K562 (cell line): ENCODE results near the gene TMOD2. TPM values are rescaled to one million over a fixed set of nuclear protein-coding genes. Genes with fewer than 3 reads are reported as not detected.
A peak's percentile ranks its signal among the peaks of the same experiment; 100 is the strongest.

Source experiments
- CBX3 ChIP-seq, 2 experiments: IDR thresholded peaks; 1 replicate in 1 of 2; 2 replicates in 1 of 2; pipeline ENCODE4 v1.6.1; 2012; ENCODE audit warnings: inconsistent platforms in 2 of 2, low read length in 2 of 2, borderline replicate concordance in 1 of 2, control low read depth in 1 of 2
- DACH1 ChIP-seq: fragments of 450-650 bp; IDR thresholded peaks from 2 replicates; pipeline ENCODE4 v1.6.1; 2018; ENCODE audit not compliant: partially characterized antibody
- E2F5 ChIP-seq: sonication (generic); formaldehyde crosslinking; IDR thresholded peaks from 2 replicates; pipeline ENCODE4 v1.8.0; 2022; ENCODE audit warnings: mild to moderate bottlenecking, missing genetic modification reagents
- MAFK ChIP-seq: IDR thresholded peaks from 2 replicates; pipeline ENCODE4 v1.6.1; 2011; ENCODE audit warnings: low read length, improper control_type of control experiment
- MECOM ChIP-seq: fragments of 250-450 bp; sonication (Bioruptor Pico); IDR thresholded peaks from 2 replicates; pipeline ENCODE4 v1.8.0; 2022; ENCODE audit warnings: inconsistent platforms
- NR0B1 ChIP-seq: fragments of 450-650 bp; IDR thresholded peaks from one replicate; pipeline ENCODE4 v1.6.1; 2018; ENCODE audit warnings: mild to moderate bottlenecking, moderate library complexity; ENCODE audit not compliant: partially characterized antibody
- OTX1 ChIP-seq: fragments of 450-650 bp; formaldehyde crosslinking; IDR thresholded peaks from 2 replicates; pipeline ENCODE4 v1.4.0; 2022; ENCODE audit warnings: mild to moderate bottlenecking
- PCBP2 ChIP-seq: fragments of 200-400 bp; formaldehyde crosslinking; IDR thresholded peaks from 2 replicates; pipeline ENCODE4 v1.6.1; 2018; ENCODE audit warnings: low read length, low read depth, mild to moderate bottlenecking, moderate library complexity; ENCODE audit not compliant: poor library complexity, severe bottlenecking
- POLR2B ChIP-seq: fragments of 450-650 bp; IDR thresholded peaks from 2 replicates; pipeline ENCODE4 v1.6.1; 2018; ENCODE audit warnings: low read depth; ENCODE audit not compliant: partially characterized antibody
- PRMT5 ChIP-seq: sonication (generic); formaldehyde crosslinking; IDR thresholded peaks from 2 replicates; pipeline ENCODE4 v1.5.0; 2020; ENCODE audit warnings: missing genetic modification reagents
- SMARCA5 ChIP-seq: fragments of 450-650 bp; IDR thresholded peaks from 2 replicates; pipeline ENCODE4 v1.6.1; 2016
- SNIP1 ChIP-seq: fragments of 450-650 bp; IDR thresholded peaks from 2 replicates; pipeline ENCODE4 v1.7.1; 2017; ENCODE audit warnings: low read depth, mild to moderate bottlenecking
- TEAD4 ChIP-seq, 2 experiments: sonication (generic) in 1 of 2; formaldehyde crosslinking in 1 of 2; IDR thresholded peaks; 2 replicates each; pipeline versions ENCODE4 v1.6.1 to v1.8.0; 2012 to 2022; ENCODE audit warnings: borderline replicate concordance in 1 of 2, inconsistent platforms in 1 of 2, low read length in 1 of 2, mild to moderate bottlenecking in 1 of 2, missing genetic modification reagents in 1 of 2
- USF2 ChIP-seq: sonication (generic); formaldehyde crosslinking; IDR thresholded peaks from 2 replicates; pipeline ENCODE4 v1.5.0; 2020; ENCODE audit warnings: missing genetic modification reagents
- ZNF354B ChIP-seq: fragments of 250-450 bp; sonication (Bioruptor Pico); IDR thresholded peaks from 2 replicates; pipeline ENCODE4 v1.4.0; 2020
- ZNF431 ChIP-seq: sonication (generic); formaldehyde crosslinking; IDR thresholded peaks from 2 replicates; pipeline ENCODE4 v1.8.0; 2022; ENCODE audit warnings: mild to moderate bottlenecking, missing genetic modification reagents
- polyA plus RNA-seq, 8 experiments: library from polyadenylated mRNA; depleted of rRNA in 4 of 8; stranded (reverse) in 5 of 8; unstranded in 3 of 8; fragments of >200 nt; fragmentation: Nextera tagmentation in 2 of 8; fragmentation: Illumina TruSeq in 1 of 8; extraction: Ambion mirVana in 2 of 8; extraction: Trizol in 1 of 8; gene quantifications; 2 replicates each; pipeline versions ENCODE4 v1.2.1 to v1.2.3, GENCODE V29; 2011 to 2014; ENCODE audit warnings: inconsistent platforms in 1 of 8, missing spikeins in 1 of 8
- total RNA-seq, 7 experiments: library from RNA; depleted of rRNA in 6 of 7; stranded (reverse); fragments of >200 nt in 6 of 7; fragmentation: Illumina TruSeq in 2 of 7; extraction: Trizol in 2 of 7; gene quantifications; 2 replicates each; pipeline versions ENCODE4 v1.2.1 to v1.2.3, GENCODE V29; 2011 to 2021; ENCODE audit warnings: low replicate concordance in 1 of 7
- TF ChIP-seq, protein P1 (sequence below), 2 experiments: fragments of 450-650 bp; IDR thresholded peaks; 2 replicates each; pipeline ENCODE4 v1.6.1; 2018; ENCODE audit warnings: mild to moderate bottlenecking in 2 of 2, low read depth in 1 of 2; ENCODE audit not compliant: partially characterized antibody in 2 of 2
- TF ChIP-seq, protein P2 (sequence below): IDR thresholded peaks from 3 replicates; pipeline ENCODE4 v1.6.1; 2011; ENCODE audit warnings: borderline replicate concordance, mild to moderate bottlenecking; ENCODE audit not compliant: insufficient read length, insufficient read depth
- TF ChIP-seq, protein P3 (sequence below): fragments of 450-650 bp; IDR thresholded peaks from 2 replicates; pipeline ENCODE4 v1.7.0; 2016; ENCODE audit warnings: borderline replicate concordance

TMOD2 gene
- total and polyA plus RNA-seq, 9 of the 15 experiments (the other 6 are each of a cell fraction or from before 2014, with no cell fraction given) = 0.49 to 3.8 (median 3.0) TPM

DNA sequence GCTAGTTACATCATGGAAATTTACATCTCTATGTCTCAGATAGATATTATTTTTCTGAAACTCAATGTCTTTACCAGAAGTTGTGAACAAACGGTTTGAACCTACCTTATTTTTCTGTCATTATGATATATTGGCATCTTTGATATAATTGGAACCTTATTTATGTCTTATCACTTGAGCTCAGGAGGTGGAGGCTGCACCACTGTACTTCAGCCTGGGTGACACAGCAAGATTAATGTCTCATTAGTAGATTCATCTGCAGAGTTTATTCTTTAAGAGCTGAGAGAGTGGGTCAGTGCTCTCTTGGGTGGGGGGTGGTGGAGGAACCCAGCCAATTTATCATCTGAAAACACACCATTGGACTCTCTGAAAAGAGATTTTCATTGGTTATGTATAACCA is 48.7 kb upstream of the TMOD2 start (continued):
- TF ChIP-seq PCBP2 (no peak), SNIP1 (no peak), PRMT5 (CRISPR knock-in tag) (no peak), OTX1 (CRISPR knock-in tag) (no peak), ZNF354B (CRISPR knock-in tag) (no peak), USF2 (no peak), NR0B1 (no peak), DACH1 (peak; percentile 57), ZNF431 (no peak), POLR2B (no peak), MAFK (peak; percentile 55; the same call in 1 of the 2 replicates), TEAD4 (IDR thresholded peaks at IDR 0.05; ENCODE audit: low read length) (peak; percentile 86), TEAD4 (CRISPR knock-in tag; IDR thresholded peaks at IDR 0.05; ENCODE audit: borderline replicate concordance) (no peak), CBX3 (IDR thresholded peaks at IDR 0.05; ENCODE audit: borderline replicate concordance in 1 of 2, low read length in 2 of 2) (no peak), E2F5 (no peak), MECOM (CRISPR knock-in tag) (no peak), SMARCA5 (no peak)
- TF ChIP-seq, protein P1, sequence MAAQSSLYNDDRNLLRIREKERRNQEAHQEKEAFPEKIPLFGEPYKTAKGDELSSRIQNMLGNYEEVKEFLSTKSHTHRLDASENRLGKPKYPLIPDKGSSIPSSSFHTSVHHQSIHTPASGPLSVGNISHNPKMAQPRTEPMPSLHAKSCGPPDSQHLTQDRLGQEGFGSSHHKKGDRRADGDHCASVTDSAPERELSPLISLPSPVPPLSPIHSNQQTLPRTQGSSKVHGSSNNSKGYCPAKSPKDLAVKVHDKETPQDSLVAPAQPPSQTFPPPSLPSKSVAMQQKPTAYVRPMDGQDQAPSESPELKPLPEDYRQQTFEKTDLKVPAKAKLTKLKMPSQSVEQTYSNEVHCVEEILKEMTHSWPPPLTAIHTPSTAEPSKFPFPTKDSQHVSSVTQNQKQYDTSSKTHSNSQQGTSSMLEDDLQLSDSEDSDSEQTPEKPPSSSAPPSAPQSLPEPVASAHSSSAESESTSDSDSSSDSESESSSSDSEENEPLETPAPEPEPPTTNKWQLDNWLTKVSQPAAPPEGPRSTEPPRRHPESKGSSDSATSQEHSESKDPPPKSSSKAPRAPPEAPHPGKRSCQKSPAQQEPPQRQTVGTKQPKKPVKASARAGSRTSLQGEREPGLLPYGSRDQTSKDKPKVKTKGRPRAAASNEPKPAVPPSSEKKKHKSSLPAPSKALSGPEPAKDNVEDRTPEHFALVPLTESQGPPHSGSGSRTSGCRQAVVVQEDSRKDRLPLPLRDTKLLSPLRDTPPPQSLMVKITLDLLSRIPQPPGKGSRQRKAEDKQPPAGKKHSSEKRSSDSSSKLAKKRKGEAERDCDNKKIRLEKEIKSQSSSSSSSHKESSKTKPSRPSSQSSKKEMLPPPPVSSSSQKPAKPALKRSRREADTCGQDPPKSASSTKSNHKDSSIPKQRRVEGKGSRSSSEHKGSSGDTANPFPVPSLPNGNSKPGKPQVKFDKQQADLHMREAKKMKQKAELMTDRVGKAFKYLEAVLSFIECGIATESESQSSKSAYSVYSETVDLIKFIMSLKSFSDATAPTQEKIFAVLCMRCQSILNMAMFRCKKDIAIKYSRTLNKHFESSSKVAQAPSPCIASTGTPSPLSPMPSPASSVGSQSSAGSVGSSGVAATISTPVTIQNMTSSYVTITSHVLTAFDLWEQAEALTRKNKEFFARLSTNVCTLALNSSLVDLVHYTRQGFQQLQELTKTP (IDR thresholded peaks at IDR 0.05; ENCODE audit: low read depth in 1 of 2, partially characterized antibody in 2 of 2) = no peak
- TF ChIP-seq, protein P2, sequence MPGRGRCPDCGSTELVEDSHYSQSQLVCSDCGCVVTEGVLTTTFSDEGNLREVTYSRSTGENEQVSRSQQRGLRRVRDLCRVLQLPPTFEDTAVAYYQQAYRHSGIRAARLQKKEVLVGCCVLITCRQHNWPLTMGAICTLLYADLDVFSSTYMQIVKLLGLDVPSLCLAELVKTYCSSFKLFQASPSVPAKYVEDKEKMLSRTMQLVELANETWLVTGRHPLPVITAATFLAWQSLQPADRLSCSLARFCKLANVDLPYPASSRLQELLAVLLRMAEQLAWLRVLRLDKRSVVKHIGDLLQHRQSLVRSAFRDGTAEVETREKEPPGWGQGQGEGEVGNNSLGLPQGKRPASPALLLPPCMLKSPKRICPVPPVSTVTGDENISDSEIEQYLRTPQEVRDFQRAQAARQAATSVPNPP = no peak
- TF ChIP-seq, protein P3, sequence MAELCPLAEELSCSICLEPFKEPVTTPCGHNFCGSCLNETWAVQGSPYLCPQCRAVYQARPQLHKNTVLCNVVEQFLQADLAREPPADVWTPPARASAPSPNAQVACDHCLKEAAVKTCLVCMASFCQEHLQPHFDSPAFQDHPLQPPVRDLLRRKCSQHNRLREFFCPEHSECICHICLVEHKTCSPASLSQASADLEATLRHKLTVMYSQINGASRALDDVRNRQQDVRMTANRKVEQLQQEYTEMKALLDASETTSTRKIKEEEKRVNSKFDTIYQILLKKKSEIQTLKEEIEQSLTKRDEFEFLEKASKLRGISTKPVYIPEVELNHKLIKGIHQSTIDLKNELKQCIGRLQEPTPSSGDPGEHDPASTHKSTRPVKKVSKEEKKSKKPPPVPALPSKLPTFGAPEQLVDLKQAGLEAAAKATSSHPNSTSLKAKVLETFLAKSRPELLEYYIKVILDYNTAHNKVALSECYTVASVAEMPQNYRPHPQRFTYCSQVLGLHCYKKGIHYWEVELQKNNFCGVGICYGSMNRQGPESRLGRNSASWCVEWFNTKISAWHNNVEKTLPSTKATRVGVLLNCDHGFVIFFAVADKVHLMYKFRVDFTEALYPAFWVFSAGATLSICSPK = no peak
